DND-41 (cell line): ENCODE data around the gene SHISA9.

Experiments
- ATAC-seq: fragments of 200-7000 bp; cut with Tn5 transposase; 3 replicates; pipeline ENCODE4 v1.9.1; 2021; ENCODE audit warnings: low read depth; ENCODE audit not compliant: insufficient read depth
- DNase-seq: peaks from one replicate; pipeline ENCODE4 v3.0.0-alpha.2; 2020
- H2AFZ ChIP-seq: 2 replicates; pipeline ENCODE4 v1.6.0; 2012; ENCODE audit warnings: low read depth, low read length
- H3K27ac ChIP-seq: 2 replicates; pipeline ENCODE4 v1.5.1; 2012; ENCODE audit warnings: low read length, inconsistent platforms
- H3K27me3 ChIP-seq: fragments of 200-600 bp; sonication (generic); 2 replicates; pipeline ENCODE4 v1.6.0; 2012; ENCODE audit warnings: low read length, mild to moderate bottlenecking, inconsistent platforms; ENCODE audit not compliant: insufficient read depth, poor library complexity
- H3K36me3 ChIP-seq: 2 replicates; pipeline ENCODE4 v1.5.1; 2012; ENCODE audit warnings: low read length, inconsistent platforms; ENCODE audit not compliant: insufficient read depth
- H3K4me1 ChIP-seq: 2 replicates; pipeline ENCODE4 v1.5.1; 2012; ENCODE audit warnings: mild to moderate bottlenecking, low read length; ENCODE audit not compliant: insufficient read depth
- H3K4me2 ChIP-seq: 2 replicates; pipeline ENCODE4 v1.6.0; 2012; ENCODE audit warnings: mild to moderate bottlenecking, moderate library complexity, low read length, inconsistent platforms; ENCODE audit not compliant: insufficient read depth
- H3K4me3 ChIP-seq, 2 experiments: fragments of 200-600 bp in 1 of 2; shearing (Covaris generic) in 1 of 2; 2 replicates each; pipeline ENCODE4 v1.5.1; 2012 to 2016; ENCODE audit warnings: inconsistent platforms in 2 of 2, low read length in 2 of 2, mild to moderate bottlenecking in 2 of 2, low read depth in 1 of 2, moderate library complexity in 1 of 2
- H3K79me2 ChIP-seq: 2 replicates; pipeline ENCODE4 v1.6.0; 2012; ENCODE audit warnings: low read length, inconsistent platforms; ENCODE audit not compliant: insufficient read depth
- H3K9ac ChIP-seq: 2 replicates; pipeline ENCODE4 v1.6.0; 2012; ENCODE audit warnings: low read depth, mild to moderate bottlenecking, inconsistent platforms, low read length, moderate library complexity
- H3K9me3 ChIP-seq: 2 replicates; pipeline ENCODE4 v1.5.1; 2012; ENCODE audit warnings: low read length, moderate library complexity, mild to moderate bottlenecking, inconsistent platforms; ENCODE audit not compliant: insufficient read depth, severe bottlenecking
- H4K20me1 ChIP-seq: 2 replicates; pipeline ENCODE4 v1.6.0; 2012; ENCODE audit warnings: low read length; ENCODE audit not compliant: insufficient read depth
- EZH2 ChIP-seq: IDR thresholded peaks from 3 replicates; pipeline ENCODE4 v1.6.1; 2012; ENCODE audit warnings: borderline replicate concordance, low read depth, mild to moderate bottlenecking, moderate library complexity, low read length, inconsistent platforms; ENCODE audit not compliant: severe bottlenecking
- TF ChIP-seq, protein P1 (sequence below): IDR thresholded peaks from 2 replicates; pipeline ENCODE4 v1.5.1; 2012; ENCODE audit warnings: borderline replicate concordance, low read length, moderate library complexity, mild to moderate bottlenecking; ENCODE audit not compliant: poor library complexity, severe bottlenecking; ENCODE audit errors: extremely low read depth

The SHISA9 gene

GRCh38 chr16:13063457-13063856 lies 162.1 kb downstream of the SHISA9 start:
- no peak overlapping the region for H3K4me2 ChIP-seq
- H4K20me1 ChIP-seq = no peaks in the 10 kb centered on the region
- no peak overlapping the region for H2AFZ ChIP-seq
- no peak overlapping the region for H3K9ac ChIP-seq
- no peaks in the 10 kb centered on the region for H3K79me2 ChIP-seq
- H3K4me1 ChIP-seq = no peaks in the 10 kb centered on the region
- TF ChIP-seq EZH2 = no peak
- TF ChIP-seq, protein P1, sequence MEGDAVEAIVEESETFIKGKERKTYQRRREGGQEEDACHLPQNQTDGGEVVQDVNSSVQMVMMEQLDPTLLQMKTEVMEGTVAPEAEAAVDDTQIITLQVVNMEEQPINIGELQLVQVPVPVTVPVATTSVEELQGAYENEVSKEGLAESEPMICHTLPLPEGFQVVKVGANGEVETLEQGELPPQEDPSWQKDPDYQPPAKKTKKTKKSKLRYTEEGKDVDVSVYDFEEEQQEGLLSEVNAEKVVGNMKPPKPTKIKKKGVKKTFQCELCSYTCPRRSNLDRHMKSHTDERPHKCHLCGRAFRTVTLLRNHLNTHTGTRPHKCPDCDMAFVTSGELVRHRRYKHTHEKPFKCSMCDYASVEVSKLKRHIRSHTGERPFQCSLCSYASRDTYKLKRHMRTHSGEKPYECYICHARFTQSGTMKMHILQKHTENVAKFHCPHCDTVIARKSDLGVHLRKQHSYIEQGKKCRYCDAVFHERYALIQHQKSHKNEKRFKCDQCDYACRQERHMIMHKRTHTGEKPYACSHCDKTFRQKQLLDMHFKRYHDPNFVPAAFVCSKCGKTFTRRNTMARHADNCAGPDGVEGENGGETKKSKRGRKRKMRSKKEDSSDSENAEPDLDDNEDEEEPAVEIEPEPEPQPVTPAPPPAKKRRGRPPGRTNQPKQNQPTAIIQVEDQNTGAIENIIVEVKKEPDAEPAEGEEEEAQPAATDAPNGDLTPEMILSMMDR = no peak
- no peak overlapping the region for H3K4me3 ChIP-seq
- H3K27ac ChIP-seq = no peak overlapping the region
- ATAC-seq (no peak), DNase-seq (no peak)
- no peaks in the 10 kb centered on the region for H3K27me3 ChIP-seq
- peaks cover under 1% of the 10 kb centered on the region for H3K9me3 ChIP-seq
- H3K36me3 ChIP-seq = no peaks in the 10 kb centered on the region

GRCh38 chr16:13064821-13065220 lies 163.4 kb downstream of the SHISA9 start:
- no peak overlapping the region for H3K4me2 ChIP-seq
- H3K4me1 ChIP-seq = no peaks in the 10 kb centered on the region
- no peak overlapping the region for H3K27ac ChIP-seq
- no peak overlapping the region for H2AFZ ChIP-seq
- no peaks in the 10 kb centered on the region; the same call in 1 of the 2 replicates for H4K20me1 ChIP-seq
- ATAC-seq (no peak), DNase-seq (no peak)
- peaks cover 10% of the 10 kb centered on the region for H3K9me3 ChIP-seq
- no peak overlapping the region for H3K4me3 ChIP-seq
- H3K79me2 ChIP-seq = no peaks in the 10 kb centered on the region
- TF ChIP-seq EZH2 = no peak
- TF ChIP-seq, protein P1 = no peak
- H3K36me3 ChIP-seq = no peaks in the 10 kb centered on the region
- H3K9ac ChIP-seq = no peak overlapping the region
- H3K27me3 ChIP-seq = no peaks in the 10 kb centered on the region

- H3K4me2 ChIP-seq = no peak overlapping the region
- no peak for TF ChIP-seq EZH2
- TF ChIP-seq, protein P1 = no peak
- H3K36me3 ChIP-seq = no peaks in the 10 kb centered on the region
- H3K9ac ChIP-seq = no peak overlapping the region
- DNase-seq (no peak), ATAC-seq (no peak)
- no peaks in the 10 kb centered on the region for H3K4me1 ChIP-seq
- H3K9me3 ChIP-seq = peaks cover 10% of the 10 kb centered on the region
- H2AFZ ChIP-seq = no peak overlapping the region
- no peak overlapping the region for H3K4me3 ChIP-seq
- H3K27me3 ChIP-seq = no peaks in the 10 kb centered on the region
- H4K20me1 ChIP-seq = no peaks in the 10 kb centered on the region; the same call in 1 of the 2 replicates
- no peak overlapping the region for H3K27ac ChIP-seq
- no peaks in the 10 kb centered on the region for H3K79me2 ChIP-seq
Observed at GRCh38 chr16:13067648-13068047, 166.2 kb downstream of the SHISA9 start.
